ENCODE data around the gene ASCC1.
A peak's percentile ranks its signal among the peaks of the same experiment; 100 is the strongest.

Gene ASCC1

DNA sequence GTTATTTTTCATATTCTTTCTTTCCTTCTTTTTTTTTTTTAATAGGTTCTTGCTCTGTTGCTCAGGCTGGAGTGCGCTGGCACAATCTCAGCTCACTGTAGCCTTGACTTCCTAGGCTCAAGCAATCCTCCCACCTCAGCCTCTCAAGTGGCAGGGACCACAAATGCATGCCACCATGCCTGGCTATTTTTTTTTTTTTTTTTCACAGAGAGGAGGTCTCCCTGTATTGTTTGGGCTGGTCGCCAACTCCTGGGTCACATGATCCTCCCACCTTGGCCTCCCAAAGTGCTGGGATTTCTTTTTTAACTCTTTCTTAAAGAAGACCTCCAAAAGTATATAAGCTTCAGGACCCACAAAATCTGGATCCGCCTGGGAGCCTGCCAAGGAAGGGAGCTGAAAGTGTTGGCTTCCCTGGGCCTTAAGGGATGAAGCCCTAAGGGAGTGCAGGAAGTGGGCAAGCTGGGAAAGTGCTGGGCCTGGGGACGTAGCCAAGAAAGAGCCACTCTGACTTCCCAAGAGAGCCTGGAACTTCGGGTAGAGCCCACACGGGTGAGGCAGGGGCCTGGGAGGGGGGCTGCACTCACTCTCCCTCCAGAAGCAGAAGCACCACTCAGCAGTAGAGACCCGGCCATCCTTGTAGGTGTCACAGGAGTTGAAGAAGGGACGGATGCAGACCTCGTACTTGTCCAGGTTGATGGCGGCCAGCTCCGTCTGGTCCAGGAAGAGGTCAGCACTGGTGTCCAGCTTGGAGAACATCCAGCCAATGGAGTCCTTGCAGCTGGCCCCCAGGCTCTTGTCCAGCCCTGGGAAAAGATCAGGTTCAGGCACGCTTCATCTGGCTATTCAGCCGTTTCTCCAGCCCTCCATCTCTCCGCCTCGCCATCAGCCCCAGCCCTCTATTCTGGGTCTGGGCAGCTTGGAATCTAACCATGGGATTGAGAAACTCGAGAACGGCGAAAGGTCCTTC is 149.5 kb downstream of the ASCC1 start:
- Histone ChIP-seq H3K36me3 (ENCODE audit: control insufficient read depth, insufficient read depth, low read length, severe bottlenecking) (no peaks in the 10 kb centered on the region), H3K4me1 (ENCODE audit: control insufficient read depth, insufficient read depth, low read length) (no peaks in the 10 kb centered on the region), H3K27me3 (replicated peaks; ENCODE audit: control insufficient read depth, insufficient read depth, low read length) (peaks cover 4% of the 10 kb centered on the region), H3K4me3 (ENCODE audit: low read length) (no peak overlapping the region), H3K9me3 (ENCODE audit: control insufficient read depth, low read length) (peaks cover 4% of the 10 kb centered on the region), H3K9ac (ENCODE audit: low read length) (no peak overlapping the region)
- no peak for DNase-seq (ENCODE audit: low read depth)

DNA sequence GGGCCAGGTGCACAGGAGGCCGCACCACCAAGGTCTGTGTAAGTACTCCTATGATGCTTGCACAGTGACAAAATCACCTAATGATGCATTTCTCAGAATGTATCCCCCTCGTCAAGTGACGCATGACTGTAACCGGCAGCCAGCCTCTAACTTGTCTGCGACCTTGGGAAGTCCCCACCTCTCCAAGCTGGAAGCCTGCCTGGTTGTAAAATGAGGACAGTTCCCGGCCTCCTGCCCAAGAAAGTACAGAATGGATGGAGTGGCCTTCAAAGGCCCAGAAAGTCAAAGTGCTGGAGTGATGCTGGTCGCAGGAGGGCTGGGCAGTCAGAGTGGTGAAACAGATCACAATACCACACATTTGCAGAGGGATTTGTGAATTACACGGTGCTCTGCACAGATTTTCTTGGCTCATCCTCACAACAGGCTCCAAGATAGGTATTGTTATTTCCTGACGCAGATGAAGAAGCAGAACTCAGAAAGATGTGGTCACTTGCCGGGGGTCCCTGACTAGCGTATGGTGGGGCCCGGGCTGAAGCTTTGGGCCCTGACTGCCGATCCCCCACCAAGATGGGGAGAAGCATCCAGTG is 150.5 kb downstream of the ASCC1 start:
- no peaks in the 10 kb centered on the region for H3K36me3 ChIP-seq (ENCODE audit: control insufficient read depth, insufficient read depth, low read length, severe bottlenecking)
- H3K9ac ChIP-seq (ENCODE audit: low read length) = no peak overlapping the region
- no peak for DNase-seq (ENCODE audit: low read depth)
- H3K4me3 ChIP-seq (ENCODE audit: low read length) = no peak overlapping the region
- H3K27me3 ChIP-seq (replicated peaks; ENCODE audit: control insufficient read depth, insufficient read depth, low read length) = peaks cover 5% of the 10 kb centered on the region
- H3K9me3 ChIP-seq (ENCODE audit: control insufficient read depth, low read length) = no peaks in the 10 kb centered on the region
- H3K4me1 ChIP-seq (ENCODE audit: control insufficient read depth, insufficient read depth, low read length) = no peaks in the 10 kb centered on the region

DNA sequence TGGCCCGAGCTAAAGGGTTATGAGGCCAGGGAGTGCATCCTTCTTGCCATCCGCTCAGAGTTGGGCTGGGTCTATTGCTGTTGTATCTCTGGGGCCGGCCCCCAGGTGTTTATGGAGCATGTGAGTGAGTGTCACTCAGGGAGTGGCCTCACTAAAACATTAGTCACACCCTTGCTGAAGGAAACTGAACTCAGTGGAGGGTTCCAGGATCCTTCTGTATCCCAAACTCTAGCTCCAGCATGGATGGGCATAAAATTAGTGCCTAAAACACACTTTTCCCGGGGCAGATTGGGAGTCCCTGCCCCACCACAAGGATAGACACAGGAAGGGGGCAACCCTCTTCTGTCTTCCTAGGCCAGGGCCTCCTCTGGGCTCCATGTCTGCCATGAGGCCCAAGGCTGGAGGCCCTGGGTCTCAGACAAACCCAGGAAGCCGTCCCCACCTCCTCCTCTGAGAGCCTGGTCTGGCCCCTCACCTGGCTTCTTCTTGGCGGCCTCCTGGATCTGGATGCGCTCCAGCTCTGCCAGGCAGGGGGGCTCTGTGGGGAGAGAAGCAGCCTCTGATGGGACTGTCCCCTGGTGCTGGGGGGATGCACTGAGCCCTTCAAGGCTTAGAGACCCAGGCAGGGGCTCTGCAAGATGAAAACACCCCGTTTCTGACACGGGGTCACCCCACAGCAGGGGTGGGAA is 152.2 kb downstream of the ASCC1 start:
- Histone ChIP-seq H3K9ac (ENCODE audit: low read length) (no peak overlapping the region), H3K4me3 (ENCODE audit: low read length) (no peak overlapping the region), H3K27me3 (replicated peaks; ENCODE audit: control insufficient read depth, insufficient read depth, low read length) (peaks cover 12% of the 10 kb centered on the region), H3K4me1 (ENCODE audit: control insufficient read depth, insufficient read depth, low read length) (no peaks in the 10 kb centered on the region), H3K36me3 (ENCODE audit: control insufficient read depth, insufficient read depth, low read length, severe bottlenecking) (no peaks in the 10 kb centered on the region), H3K9me3 (ENCODE audit: control insufficient read depth, low read length) (no peaks in the 10 kb centered on the region)
- no peak for DNase-seq (ENCODE audit: low read depth)

DNA sequence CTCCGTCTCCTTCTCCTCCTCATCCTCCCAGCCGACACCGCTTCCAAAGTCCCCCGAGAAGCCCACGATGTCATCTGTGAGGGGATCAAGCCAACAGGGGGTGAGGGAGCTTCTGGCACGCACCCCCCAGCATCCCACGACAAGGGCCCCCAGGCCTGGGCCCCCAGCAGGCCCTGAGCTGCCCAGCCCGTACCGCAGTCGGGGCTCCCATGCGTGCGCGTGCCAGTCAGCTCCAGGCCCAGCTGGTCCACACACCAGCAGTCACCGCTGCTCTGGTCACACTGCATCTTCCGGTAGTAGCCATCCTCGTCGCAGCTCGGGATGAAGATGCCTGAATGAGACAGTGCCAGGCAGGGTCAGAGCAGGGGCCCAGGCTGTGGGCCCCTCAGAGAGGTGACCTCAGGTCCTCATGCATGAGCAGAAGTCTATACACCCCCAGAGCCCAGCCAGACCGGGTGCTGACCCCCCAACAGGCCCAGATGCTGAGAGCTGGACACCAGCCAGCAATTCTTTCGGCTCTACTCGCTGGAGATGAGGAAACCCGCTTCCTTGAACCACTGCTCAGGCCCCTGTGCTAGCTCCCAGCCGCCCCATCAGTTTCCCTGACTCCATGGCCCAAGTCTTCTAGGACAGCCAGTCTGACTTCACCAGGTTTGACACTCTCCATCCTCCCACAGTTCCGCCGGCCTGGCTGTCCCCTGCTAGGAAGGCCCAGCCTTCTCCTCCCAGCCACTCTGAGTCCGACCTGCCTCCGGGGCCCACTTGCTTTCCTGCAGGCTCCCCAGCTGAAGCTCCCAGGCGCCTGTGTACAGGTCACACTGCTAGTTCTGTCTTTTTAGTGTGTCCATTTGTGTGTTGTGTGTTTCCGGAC is 153.0 kb downstream of the ASCC1 start:
- H3K9ac ChIP-seq (ENCODE audit: low read length) = no peak overlapping the region
- H3K4me3 ChIP-seq (ENCODE audit: low read length) = no peak overlapping the region
- peaks cover 12% of the 10 kb centered on the region for H3K27me3 ChIP-seq (replicated peaks; ENCODE audit: control insufficient read depth, insufficient read depth, low read length)
- no peak for DNase-seq (ENCODE audit: low read depth)
- no peaks in the 10 kb centered on the region for H3K36me3 ChIP-seq (ENCODE audit: control insufficient read depth, insufficient read depth, low read length, severe bottlenecking)
- no peaks in the 10 kb centered on the region for H3K4me1 ChIP-seq (ENCODE audit: control insufficient read depth, insufficient read depth, low read length)
- H3K9me3 ChIP-seq (ENCODE audit: control insufficient read depth, low read length) = no peaks in the 10 kb centered on the region

DNA sequence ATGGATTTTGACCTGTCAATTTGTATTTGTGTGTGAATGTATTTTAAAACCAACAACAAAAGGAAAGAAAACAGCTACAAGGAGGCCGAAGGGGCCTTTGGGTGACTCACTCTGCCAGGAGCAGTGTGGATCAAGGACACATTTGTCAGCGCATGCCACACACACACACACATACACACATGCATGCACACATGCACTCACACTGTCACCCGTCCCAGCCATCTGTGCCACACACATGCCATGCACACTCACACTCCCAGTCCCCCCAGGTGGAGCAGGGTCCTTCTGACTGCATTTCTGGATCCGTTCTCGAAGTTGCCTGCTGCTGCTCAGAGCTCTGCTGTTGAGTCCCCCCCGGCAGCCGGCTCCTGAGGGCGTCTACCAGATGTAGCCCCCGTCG is 153.7 kb downstream of the ASCC1 start:
- no peaks in the 10 kb centered on the region for H3K4me1 ChIP-seq (ENCODE audit: control insufficient read depth, insufficient read depth, low read length)
- H3K9me3 ChIP-seq (ENCODE audit: control insufficient read depth, low read length) = no peaks in the 10 kb centered on the region
- no peaks in the 10 kb centered on the region for H3K36me3 ChIP-seq (ENCODE audit: control insufficient read depth, insufficient read depth, low read length, severe bottlenecking)
- DNase-seq (ENCODE audit: low read depth) = peak; percentile 28
- peaks cover 12% of the 10 kb centered on the region for H3K27me3 ChIP-seq (replicated peaks; ENCODE audit: control insufficient read depth, insufficient read depth, low read length)
- no peak overlapping the region for H3K4me3 ChIP-seq (ENCODE audit: low read length)
- H3K9ac ChIP-seq (ENCODE audit: low read length) = no peak overlapping the region

DNA sequence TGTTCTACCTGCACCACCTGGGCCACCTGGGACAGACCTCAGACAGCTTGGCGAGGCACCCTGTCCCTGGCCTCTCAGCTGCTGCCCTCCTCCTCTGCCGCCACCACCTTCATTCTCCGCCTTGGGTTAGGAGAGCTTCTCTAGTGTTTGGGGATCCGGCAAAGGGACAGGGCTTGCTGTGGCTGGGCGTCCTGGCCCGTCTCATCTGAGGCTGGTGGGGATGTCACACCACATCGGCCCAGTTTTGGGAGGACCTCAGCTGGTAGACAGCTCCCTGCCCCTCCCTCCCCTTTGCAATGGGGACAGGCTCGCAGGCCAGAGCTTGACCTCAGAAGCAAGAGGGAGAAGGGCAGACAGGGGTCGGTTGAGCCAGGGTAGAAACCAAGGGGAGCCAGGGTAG is 154.1 kb downstream of the ASCC1 start:
- no peaks in the 10 kb centered on the region for H3K4me1 ChIP-seq (ENCODE audit: control insufficient read depth, insufficient read depth, low read length)
- peaks cover 11% of the 10 kb centered on the region for H3K27me3 ChIP-seq (replicated peaks; ENCODE audit: control insufficient read depth, insufficient read depth, low read length)
- H3K9me3 ChIP-seq (ENCODE audit: control insufficient read depth, low read length) = no peaks in the 10 kb centered on the region
- no peak for DNase-seq (ENCODE audit: low read depth)
- H3K4me3 ChIP-seq (ENCODE audit: low read length) = no peak overlapping the region
- no peaks in the 10 kb centered on the region for H3K36me3 ChIP-seq (ENCODE audit: control insufficient read depth, insufficient read depth, low read length, severe bottlenecking)
- no peak overlapping the region for H3K9ac ChIP-seq (ENCODE audit: low read length)

DNA sequence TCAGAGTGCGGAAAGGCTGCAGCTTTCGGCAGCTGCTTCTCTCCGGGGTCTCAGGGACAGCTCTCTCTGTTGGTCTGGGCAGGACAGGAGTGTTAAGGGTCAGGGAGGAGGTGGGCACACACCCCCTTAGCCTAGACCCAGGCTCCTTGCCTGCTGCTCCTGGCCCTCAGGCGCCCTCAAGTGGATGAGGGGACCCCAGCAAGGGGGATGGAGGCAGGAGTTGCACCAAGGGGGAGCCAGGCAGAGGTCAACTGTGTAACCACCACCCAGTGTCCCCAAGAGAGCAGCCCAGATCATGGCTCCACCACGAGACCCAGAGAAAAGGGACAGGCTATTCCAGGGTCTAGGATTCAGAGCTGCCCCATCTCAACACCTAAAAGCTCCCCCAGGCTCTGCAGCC is 154.6 kb downstream of the ASCC1 start:
- H3K27me3 ChIP-seq (replicated peaks; ENCODE audit: control insufficient read depth, insufficient read depth, low read length) = peaks cover 9% of the 10 kb centered on the region
- no peak overlapping the region for H3K9ac ChIP-seq (ENCODE audit: low read length)
- no peaks in the 10 kb centered on the region for H3K36me3 ChIP-seq (ENCODE audit: control insufficient read depth, insufficient read depth, low read length, severe bottlenecking)
- no peaks in the 10 kb centered on the region for H3K9me3 ChIP-seq (ENCODE audit: control insufficient read depth, low read length)
- no peak for DNase-seq (ENCODE audit: low read depth)
- H3K4me3 ChIP-seq (ENCODE audit: low read length) = no peak overlapping the region
- H3K4me1 ChIP-seq (ENCODE audit: control insufficient read depth, insufficient read depth, low read length) = no peaks in the 10 kb centered on the region

DNA sequence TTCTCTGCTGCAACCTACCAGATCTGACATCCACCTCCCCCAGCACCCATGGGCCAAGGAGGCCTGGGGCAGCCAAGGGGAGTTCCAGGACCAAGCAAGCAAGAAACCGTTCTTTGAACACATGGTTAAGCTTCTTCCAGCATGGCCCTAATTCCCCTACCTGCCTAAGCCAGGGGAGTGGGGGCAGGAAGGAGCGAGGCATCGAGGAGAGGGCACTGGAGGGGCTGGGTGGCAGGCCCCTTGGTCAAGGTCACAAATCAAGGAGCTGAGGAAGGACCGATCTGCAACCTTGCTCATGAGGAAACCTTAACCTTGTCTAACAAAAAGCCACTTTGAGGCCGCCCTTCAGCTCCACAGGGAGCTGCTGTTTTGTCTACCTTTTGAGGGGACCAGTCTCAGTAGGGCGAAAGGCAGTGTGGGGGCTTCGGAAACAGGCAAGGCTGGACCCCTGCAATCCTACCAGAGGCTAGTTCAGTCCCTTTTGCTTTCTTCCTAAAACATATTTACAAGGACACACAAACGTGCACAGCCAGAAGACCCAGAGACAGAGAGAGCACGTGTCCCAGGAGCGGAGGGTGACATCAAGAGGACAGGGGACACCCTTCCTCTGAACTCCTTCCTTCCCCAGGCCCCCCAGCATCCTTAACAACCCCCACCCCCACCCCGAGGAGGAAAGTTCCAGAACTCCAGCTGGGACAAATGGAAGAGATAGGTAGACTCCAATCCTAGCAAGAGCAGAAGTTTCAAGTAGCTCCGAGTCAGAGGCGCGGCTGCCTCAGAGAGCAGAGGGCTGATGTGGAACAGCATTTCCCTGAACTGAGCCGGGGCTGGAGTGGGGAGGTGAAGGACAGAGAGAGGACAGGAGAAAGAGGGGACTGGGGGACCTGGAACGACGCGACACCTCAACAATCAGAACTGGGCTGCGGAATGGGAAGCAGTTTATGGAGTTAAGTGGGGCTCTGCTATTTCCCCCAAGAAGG is 155.9 kb downstream of the ASCC1 start:
- DNase-seq (ENCODE audit: low read depth) = no peak
- Histone ChIP-seq H3K4me1 (ENCODE audit: control insufficient read depth, insufficient read depth, low read length) (no peaks in the 10 kb centered on the region), H3K27me3 (replicated peaks; ENCODE audit: control insufficient read depth, insufficient read depth, low read length) (peaks cover 14% of the 10 kb centered on the region), H3K36me3 (ENCODE audit: control insufficient read depth, insufficient read depth, low read length, severe bottlenecking) (no peaks in the 10 kb centered on the region), H3K4me3 (ENCODE audit: low read length) (no peak overlapping the region), H3K9ac (ENCODE audit: low read length) (no peak overlapping the region), H3K9me3 (ENCODE audit: control insufficient read depth, low read length) (no peaks in the 10 kb centered on the region)

DNA sequence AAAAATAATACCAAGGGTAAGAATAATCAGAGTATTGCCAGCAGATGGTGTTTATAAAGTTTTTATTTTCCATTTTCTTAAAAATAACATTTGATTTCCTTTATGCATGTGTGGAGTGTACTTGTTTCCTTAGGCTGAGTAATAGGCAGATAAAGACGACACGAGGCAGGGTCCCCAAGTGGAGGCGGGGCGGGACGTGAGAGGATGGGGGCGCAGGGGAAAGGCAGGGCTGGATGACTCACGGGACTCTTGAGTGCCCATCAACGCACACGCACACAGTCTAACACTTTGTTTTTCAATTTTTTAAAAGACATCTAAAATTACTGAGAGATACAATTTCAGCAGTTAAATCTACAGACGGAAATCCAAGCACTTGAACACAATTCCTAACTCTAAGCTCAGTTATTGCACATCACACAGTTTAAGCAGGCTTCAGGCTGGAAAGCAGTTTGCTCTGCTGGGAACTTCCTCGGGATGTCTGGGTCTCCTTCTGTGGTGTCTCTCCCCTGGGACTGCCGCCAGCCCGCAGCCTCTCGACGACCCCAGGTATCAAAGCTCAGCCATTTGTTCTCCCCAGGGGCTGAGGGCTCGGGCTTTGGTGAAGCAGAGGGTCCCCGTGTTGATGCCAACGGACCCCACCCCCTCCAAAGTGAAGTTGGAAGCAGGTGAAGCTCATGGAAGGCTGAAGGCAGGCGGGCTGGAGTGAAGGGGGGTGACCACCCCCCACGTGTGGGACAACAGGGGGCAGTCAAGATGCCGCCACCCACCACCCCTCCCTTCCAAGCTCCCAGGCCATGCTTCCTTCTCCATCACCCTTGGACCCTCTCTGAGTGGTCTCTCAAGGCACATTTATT is 156.9 kb downstream of the ASCC1 start:
- H3K4me1 ChIP-seq (ENCODE audit: control insufficient read depth, insufficient read depth, low read length) = no peaks in the 10 kb centered on the region

More for the DNA sequence above, 156.9 kb downstream of the ASCC1 start:
- Histone ChIP-seq H3K4me3 (ENCODE audit: low read length) (no peak overlapping the region), H3K36me3 (ENCODE audit: control insufficient read depth, insufficient read depth, low read length, severe bottlenecking) (no peaks in the 10 kb centered on the region), H3K27me3 (replicated peaks; ENCODE audit: control insufficient read depth, insufficient read depth, low read length) (peaks cover 17% of the 10 kb centered on the region), H3K9me3 (ENCODE audit: control insufficient read depth, low read length) (no peaks in the 10 kb centered on the region), H3K9ac (ENCODE audit: low read length) (no peak overlapping the region)
- DNase-seq (ENCODE audit: low read depth) = peak; percentile 37
